ENCODE data around the gene MYL4. TPM values are rescaled to one million over a fixed set of nuclear protein-coding genes. Genes with fewer than 3 reads are reported as not detected.

Gene MYL4
- total and polyA plus RNA-seq, 10 of the 15 experiments (the other 5 are each of a cell fraction or from before 2014, with no cell fraction given): 0.23 to 1.6 (median 0.58) TPM; not detected in 3

DNA sequence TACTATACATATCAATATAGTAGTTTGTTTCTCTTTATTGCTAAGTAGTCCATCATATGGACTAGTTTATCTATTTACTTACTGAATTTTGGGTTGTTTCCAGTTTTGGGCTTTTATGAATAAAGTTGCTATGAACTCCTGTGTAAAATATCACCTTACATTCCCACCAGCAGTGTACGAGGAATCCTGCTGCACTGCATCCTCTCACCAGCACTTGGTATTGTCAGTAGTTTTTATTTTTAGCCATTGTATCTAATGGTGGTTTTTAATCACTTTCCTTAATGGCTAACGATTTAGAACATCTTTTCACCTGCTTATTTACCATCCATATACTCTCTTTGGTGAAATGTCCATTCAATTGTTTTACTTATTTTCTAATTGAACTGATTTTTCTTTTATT is 44.0 kb upstream of the MYL4 start (continued):
- TF ChIP-seq, protein P1, sequence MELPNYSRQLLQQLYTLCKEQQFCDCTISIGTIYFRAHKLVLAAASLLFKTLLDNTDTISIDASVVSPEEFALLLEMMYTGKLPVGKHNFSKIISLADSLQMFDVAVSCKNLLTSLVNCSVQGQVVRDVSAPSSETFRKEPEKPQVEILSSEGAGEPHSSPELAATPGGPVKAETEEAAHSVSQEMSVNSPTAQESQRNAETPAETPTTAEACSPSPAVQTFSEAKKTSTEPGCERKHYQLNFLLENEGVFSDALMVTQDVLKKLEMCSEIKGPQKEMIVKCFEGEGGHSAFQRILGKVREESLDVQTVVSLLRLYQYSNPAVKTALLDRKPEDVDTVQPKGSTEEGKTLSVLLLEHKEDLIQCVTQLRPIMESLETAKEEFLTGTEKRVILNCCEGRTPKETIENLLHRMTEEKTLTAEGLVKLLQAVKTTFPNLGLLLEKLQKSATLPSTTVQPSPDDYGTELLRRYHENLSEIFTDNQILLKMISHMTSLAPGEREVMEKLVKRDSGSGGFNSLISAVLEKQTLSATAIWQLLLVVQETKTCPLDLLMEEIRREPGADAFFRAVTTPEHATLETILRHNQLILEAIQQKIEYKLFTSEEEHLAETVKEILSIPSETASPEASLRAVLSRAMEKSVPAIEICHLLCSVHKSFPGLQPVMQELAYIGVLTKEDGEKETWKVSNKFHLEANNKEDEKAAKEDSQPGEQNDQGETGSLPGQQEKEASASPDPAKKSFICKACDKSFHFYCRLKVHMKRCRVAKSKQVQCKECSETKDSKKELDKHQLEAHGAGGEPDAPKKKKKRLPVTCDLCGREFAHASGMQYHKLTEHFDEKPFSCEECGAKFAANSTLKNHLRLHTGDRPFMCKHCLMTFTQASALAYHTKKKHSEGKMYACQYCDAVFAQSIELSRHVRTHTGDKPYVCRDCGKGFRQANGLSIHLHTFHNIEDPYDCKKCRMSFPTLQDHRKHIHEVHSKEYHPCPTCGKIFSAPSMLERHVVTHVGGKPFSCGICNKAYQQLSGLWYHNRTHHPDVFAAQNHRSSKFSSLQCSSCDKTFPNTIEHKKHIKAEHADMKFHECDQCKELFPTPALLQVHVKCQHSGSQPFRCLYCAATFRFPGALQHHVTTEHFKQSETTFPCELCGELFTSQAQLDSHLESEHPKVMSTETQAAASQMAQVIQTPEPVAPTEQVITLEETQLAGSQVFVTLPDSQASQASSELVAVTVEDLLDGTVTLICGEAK (IDR thresholded peaks at IDR 0.05; ENCODE audit: borderline replicate concordance): no peak
- TF ChIP-seq EZH2 (IDR thresholded peaks at IDR 0.05; ENCODE audit: borderline replicate concordance, control insufficient read depth, low read depth, low read length) (no peak), BCL11A (IDR thresholded peaks at IDR 0.05; ENCODE audit: low read depth, low read length) (no peak), POU2F2 (IDR thresholded peaks at IDR 0.05; ENCODE audit: borderline replicate concordance, low read depth, low read length) (no peak), HDAC6 (IDR thresholded peaks at IDR 0.05; ENCODE audit: unreplicated experiment) (no peak), WRNIP1 (IDR thresholded peaks at IDR 0.05; ENCODE audit: borderline replicate concordance, low read depth, low read length) (no peak), EP300 (IDR thresholded peaks at IDR 0.05; ENCODE audit: borderline replicate concordance in 1 of 2, control insufficient read depth in 1 of 2, low read depth in 2 of 2, low read length in 2 of 2) (no peak), STAT3 (IDR thresholded peaks at IDR 0.05; ENCODE audit: low read depth, low read length) (no peak), NFYB (IDR thresholded peaks at IDR 0.05; ENCODE audit: insufficient read depth, low read depth, low read length) (no peak), ZNF207 (IDR thresholded peaks at IDR 0.05; ENCODE audit: borderline replicate concordance) (no peak), EED (IDR thresholded peaks at IDR 0.05; ENCODE audit: low read depth) (no peak), RB1 (IDR thresholded peaks at IDR 0.05; ENCODE audit: borderline replicate concordance) (no peak), SPI1 (IDR thresholded peaks at IDR 0.05; ENCODE audit: borderline replicate concordance, insufficient read depth, low read depth, low read length) (no peak)
- TF ChIP-seq, protein P2, sequence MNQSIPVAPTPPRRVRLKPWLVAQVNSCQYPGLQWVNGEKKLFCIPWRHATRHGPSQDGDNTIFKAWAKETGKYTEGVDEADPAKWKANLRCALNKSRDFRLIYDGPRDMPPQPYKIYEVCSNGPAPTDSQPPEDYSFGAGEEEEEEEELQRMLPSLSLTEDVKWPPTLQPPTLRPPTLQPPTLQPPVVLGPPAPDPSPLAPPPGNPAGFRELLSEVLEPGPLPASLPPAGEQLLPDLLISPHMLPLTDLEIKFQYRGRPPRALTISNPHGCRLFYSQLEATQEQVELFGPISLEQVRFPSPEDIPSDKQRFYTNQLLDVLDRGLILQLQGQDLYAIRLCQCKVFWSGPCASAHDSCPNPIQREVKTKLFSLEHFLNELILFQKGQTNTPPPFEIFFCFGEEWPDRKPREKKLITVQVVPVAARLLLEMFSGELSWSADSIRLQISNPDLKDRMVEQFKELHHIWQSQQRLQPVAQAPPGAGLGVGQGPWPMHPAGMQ (IDR thresholded peaks at IDR 0.05; ENCODE audit: borderline replicate concordance): no peak
- TF ChIP-seq, protein P3, sequence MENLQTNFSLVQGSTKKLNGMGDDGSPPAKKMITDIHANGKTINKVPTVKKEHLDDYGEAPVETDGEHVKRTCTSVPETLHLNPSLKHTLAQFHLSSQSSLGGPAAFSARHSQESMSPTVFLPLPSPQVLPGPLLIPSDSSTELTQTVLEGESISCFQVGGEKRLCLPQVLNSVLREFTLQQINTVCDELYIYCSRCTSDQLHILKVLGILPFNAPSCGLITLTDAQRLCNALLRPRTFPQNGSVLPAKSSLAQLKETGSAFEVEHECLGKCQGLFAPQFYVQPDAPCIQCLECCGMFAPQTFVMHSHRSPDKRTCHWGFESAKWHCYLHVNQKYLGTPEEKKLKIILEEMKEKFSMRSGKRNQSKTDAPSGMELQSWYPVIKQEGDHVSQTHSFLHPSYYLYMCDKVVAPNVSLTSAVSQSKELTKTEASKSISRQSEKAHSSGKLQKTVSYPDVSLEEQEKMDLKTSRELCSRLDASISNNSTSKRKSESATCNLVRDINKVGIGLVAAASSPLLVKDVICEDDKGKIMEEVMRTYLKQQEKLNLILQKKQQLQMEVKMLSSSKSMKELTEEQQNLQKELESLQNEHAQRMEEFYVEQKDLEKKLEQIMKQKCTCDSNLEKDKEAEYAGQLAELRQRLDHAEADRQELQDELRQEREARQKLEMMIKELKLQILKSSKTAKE (IDR thresholded peaks at IDR 0.05; ENCODE audit: low read depth, poor library complexity, severe bottlenecking): no peak
- TF ChIP-seq, protein P4, sequence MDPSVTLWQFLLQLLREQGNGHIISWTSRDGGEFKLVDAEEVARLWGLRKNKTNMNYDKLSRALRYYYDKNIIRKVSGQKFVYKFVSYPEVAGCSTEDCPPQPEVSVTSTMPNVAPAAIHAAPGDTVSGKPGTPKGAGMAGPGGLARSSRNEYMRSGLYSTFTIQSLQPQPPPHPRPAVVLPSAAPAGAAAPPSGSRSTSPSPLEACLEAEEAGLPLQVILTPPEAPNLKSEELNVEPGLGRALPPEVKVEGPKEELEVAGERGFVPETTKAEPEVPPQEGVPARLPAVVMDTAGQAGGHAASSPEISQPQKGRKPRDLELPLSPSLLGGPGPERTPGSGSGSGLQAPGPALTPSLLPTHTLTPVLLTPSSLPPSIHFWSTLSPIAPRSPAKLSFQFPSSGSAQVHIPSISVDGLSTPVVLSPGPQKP (IDR thresholded peaks at IDR 0.05; ENCODE audit: low read depth, low read length): no peak

Data from GM12878 (cell line).